Osteocyte (in vitro differentiated cells): Measurements from ENCODE around the gene TMA7. TPM values are rescaled to one million over a fixed set of nuclear protein-coding genes. Genes with fewer than 3 reads are reported as not detected.
A peak's percentile ranks its signal among the peaks of the same experiment; 100 is the strongest.

Experiments used
- DNase-seq: peaks from one replicate; pipeline ENCODE4 v3.0.0; 2021; ENCODE audit warnings: mixed read lengths; ENCODE audit not compliant: unreplicated experiment; ENCODE audit errors: extremely low spot score
- H3K27ac Mint-ChIP-seq: one replicate; pipeline ENCODE4 v1.8.0; 2021; ENCODE audit warnings: mild to moderate bottlenecking, mixed read lengths; ENCODE audit not compliant: unreplicated experiment
- H3K27me3 Mint-ChIP-seq: one replicate; pipeline ENCODE4 v1.8.0; 2021; ENCODE audit warnings: mixed read lengths; ENCODE audit not compliant: unreplicated experiment
- H3K36me3 Mint-ChIP-seq: one replicate; pipeline ENCODE4 v1.8.0; 2021; ENCODE audit warnings: mixed read lengths; ENCODE audit not compliant: unreplicated experiment
- H3K4me1 Mint-ChIP-seq: one replicate; pipeline ENCODE4 v1.8.0; 2021; ENCODE audit warnings: mixed read lengths; ENCODE audit not compliant: unreplicated experiment
- H3K4me3 Mint-ChIP-seq: one replicate; pipeline ENCODE4 v1.8.0; 2021; ENCODE audit warnings: mild to moderate bottlenecking, moderate library complexity, mixed read lengths; ENCODE audit not compliant: unreplicated experiment
- H3K9me3 Mint-ChIP-seq: one replicate; pipeline ENCODE4 v1.8.0; 2021; ENCODE audit warnings: mixed read lengths; ENCODE audit not compliant: unreplicated experiment
- total RNA-seq: library from RNA; stranded (reverse); gene quantifications from 2 replicates; pipeline ENCODE4 v1.2.1, GENCODE V29; 2021
- TF ChIP-seq, protein P1 (sequence below): fragments of 200-600 bp; sonication (generic); IDR thresholded peaks from 2 replicates; pipeline ENCODE4 v1.5.0; 2021; ENCODE audit warnings: antibody characterized with exemption, mild to moderate bottlenecking, moderate library complexity

Gene TMA7
- total RNA-seq, 1 donor from 2014 or later: 198 TPM

DNA sequence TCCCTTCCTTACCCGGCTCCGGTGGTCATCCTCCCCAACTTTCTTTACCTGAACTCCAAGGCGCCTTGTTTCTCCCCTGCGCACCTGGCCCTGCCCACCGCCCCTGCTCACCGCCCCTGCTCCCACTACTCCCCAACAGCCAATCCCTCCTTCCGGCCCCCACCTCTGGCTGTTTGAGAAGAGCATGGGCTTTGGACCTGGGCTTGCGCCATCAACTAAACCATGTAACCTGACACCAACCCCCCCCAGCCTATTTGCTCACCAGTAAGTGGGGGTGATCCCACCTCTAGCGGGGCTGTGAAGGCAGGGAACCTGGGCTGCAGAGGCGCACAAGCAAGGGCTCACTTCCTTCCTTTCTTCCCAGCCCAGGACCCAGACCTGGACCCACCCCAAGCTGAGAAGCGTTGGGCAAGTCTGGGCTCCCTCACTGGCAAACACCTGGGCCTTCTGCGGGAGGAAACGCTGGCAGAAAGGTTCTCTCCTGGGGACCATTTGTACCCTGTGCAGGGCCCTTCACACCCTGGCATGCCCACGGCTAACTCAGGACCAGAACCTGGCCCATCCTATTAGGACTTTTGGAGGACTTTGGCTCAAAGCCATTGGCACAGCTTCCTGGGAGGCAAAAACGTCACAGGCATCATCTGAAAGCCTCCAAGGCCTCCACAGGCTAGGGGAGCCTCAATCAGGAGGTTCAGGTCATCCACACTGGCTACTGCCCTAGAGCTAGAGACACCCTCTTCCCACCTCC lies 9.9 kb upstream of the TMA7 start, which contains the start of gene PLXNB1:
Gene PLXNB1, minus strand, starts transcription at position 127 of the 748 bp plus-strand sequence. CDS start 5,475 bp downstream, outside the sequence.
- Mint-ChIP-seq H3K36me3 (peaks cover 5% of the 10 kb centered on the region), H3K27ac (peak within 1 kb of the TSS; percentile 76), H3K27me3 (no peaks in the 10 kb centered on the region), H3K9me3 (no peaks in the 10 kb centered on the region), H3K4me1 (peaks cover 51% of the 10 kb centered on the region), H3K4me3 (peak within 1 kb of the TSS; percentile 74)
- TF ChIP-seq, protein P1, sequence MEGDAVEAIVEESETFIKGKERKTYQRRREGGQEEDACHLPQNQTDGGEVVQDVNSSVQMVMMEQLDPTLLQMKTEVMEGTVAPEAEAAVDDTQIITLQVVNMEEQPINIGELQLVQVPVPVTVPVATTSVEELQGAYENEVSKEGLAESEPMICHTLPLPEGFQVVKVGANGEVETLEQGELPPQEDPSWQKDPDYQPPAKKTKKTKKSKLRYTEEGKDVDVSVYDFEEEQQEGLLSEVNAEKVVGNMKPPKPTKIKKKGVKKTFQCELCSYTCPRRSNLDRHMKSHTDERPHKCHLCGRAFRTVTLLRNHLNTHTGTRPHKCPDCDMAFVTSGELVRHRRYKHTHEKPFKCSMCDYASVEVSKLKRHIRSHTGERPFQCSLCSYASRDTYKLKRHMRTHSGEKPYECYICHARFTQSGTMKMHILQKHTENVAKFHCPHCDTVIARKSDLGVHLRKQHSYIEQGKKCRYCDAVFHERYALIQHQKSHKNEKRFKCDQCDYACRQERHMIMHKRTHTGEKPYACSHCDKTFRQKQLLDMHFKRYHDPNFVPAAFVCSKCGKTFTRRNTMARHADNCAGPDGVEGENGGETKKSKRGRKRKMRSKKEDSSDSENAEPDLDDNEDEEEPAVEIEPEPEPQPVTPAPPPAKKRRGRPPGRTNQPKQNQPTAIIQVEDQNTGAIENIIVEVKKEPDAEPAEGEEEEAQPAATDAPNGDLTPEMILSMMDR: no peak
- DNase-seq: no peak

DNA sequence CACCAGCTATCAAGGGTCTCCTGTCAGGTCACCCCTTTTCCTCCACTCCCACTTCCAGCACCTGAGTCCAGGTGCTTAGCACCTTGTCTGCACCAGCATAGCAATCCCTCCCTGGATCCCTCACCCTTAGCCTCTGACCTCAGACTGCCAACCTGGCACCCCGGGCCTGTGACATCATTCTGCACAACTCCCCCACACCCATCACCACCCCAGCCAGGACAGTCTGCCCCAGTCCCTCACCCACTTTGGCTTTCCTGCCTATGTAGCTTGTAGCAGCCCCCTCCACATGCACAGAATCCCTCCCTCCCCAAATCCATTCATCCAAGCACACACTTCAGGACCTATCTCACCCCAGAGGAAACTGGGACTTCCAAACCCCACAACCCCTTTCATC lies 9.4 kb upstream of the TMA7 start:
- Mint-ChIP-seq H3K4me3 (peak overlapping the region; percentile 74), H3K27ac (peak overlapping the region; percentile 17), H3K36me3 (peaks cover 5% of the 10 kb centered on the region), H3K27me3 (no peaks in the 10 kb centered on the region), H3K9me3 (no peaks in the 10 kb centered on the region), H3K4me1 (peaks cover 47% of the 10 kb centered on the region)
- DNase-seq: no peak
- TF ChIP-seq, protein P1: no peak

DNA sequence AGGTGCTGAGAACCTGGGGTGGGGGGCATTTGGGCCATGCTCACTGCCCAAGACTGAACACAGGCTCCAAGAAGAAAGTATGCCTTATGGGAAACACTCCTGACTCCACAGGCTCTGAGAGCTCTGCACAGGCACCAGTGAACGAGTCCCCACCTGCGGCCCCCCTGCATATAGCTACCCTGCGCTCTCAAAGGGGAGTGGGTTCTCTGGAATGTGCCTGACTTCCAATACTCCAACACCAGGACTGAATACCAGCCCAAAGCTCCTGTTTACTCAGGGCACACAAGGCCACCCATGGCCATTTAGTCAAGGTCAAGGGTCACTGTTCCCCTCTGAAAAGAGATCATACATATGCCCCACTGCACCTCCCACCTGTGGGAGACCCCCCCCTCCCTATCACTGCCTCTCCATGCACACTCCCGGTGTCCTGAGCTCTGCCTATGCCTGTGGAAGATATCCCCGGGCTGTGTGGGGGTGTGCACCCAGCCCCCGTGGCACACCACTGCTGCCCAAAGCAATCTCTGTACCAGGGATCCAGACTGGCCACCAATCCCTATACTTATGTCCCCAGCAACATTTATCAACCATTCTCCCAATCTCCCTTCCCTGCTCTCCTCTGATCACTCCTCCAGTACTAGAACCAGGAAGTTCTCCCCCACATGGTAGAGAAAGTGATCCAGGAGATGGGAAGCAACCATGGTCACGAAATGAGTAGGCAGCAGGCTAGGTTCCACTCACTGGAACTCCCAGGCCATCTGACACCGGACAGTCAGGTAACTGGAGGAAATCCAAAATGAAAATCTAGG lies 8.6 kb upstream of the TMA7 start:
- Mint-ChIP-seq H3K4me3 (peak overlapping the region; percentile 74), H3K36me3 (peaks cover 5% of the 10 kb centered on the region), H3K27me3 (no peaks in the 10 kb centered on the region), H3K9me3 (no peaks in the 10 kb centered on the region), H3K27ac (peak overlapping the region; percentile 46), H3K4me1 (peaks cover 40% of the 10 kb centered on the region)
- DNase-seq: peak; percentile 71
- TF ChIP-seq, protein P1: no peak

DNA sequence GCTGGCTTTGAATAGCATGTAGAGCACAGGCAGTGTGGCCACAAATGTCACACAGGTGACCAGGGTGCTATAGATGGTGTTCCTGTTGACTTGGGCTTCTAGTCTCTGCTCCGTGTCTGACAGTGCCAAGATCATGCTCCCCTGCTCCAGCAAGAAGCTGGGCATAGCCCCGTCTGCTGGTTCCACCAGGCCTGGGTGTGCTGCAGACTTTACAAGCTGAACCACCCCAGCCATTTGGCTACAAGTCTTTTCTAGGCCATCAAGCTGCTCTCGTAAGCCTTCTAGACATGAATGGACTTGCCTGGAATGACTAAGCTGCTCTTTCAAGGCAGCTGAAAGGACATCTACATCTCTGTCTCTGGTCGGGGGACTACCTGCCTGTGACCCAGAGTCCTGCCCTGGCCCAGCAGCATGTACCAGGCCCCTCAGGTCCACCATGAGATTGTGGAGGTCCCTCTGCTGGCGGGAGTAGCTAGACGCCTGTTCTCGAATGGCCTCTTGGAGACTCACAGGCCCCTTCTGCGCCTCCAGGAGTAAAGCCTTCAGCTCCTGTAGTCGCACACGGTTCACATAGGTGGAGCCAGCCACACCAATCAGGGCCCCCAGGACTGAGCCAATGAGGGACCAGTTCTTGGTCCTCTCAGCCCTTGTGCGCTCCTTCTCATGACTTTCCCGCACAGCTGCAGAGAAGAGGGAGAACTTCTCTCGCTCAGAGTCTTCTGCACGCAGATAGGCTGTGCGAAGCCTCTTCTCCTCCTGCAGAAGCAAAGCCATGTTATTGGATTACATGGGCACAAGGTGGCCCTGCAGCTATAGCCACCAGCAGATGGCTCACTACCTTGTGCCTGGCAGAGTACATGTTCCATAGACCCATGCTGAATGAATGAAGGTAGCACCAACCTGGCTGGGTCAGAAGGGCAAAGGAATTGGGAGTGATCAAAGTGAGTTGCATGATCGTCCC lies 7.4 kb upstream of the TMA7 start:
- no peaks in the 10 kb centered on the region for H3K9me3 Mint-ChIP-seq

More for the DNA sequence above, 7.4 kb upstream of the TMA7 start:
- Mint-ChIP-seq H3K4me3 (no peak overlapping the region), H3K27me3 (no peaks in the 10 kb centered on the region), H3K27ac (peak overlapping the region; percentile 24), H3K36me3 (peaks cover 5% of the 10 kb centered on the region), H3K4me1 (peaks cover 27% of the 10 kb centered on the region)
- DNase-seq: peak; percentile 74
- TF ChIP-seq, protein P1: peak; percentile 25
